ENCODE measurements around the gene SPACA4.
"Not testable (repeated sequence)": the region's sequence is repeated elsewhere in the genome, so short reads cannot be mapped to it uniquely, and the experiment has no call there.

SPACA4 gene

GRCh38 chr19:48606463-48607358 is at the start of gene SPACA4:
Gene SPACA4 (plus strand): TSS chr19:48606742. CDS start chr19:48606979, 237 bp downstream.
- DNase-seq, result no peak

- no peak for DNase-seq
These were observed 49.7 kb upstream of the SPACA4 start for GRCh38 chr19:48556825-48557224.

GRCh38 chr19:48558018-48558684 is 48.4 kb upstream of the SPACA4 start:
- DNase-seq, result no peak

- no peak for DNase-seq
These were observed 46.4 kb upstream of the SPACA4 start for GRCh38 chr19:48560095-48560530.

- DNase-seq, result no peak
These were observed 45.1 kb upstream of the SPACA4 start for GRCh38 chr19:48561412-48561811.

GRCh38 chr19:48565090-48565489 is 41.5 kb upstream of the SPACA4 start:
- DNase-seq, result no peak

- peak; percentile 33 for DNase-seq
These were observed 38.1 kb upstream of the SPACA4 start for GRCh38 chr19:48568345-48568886.

GRCh38 chr19:48569814-48570213 is 36.7 kb upstream of the SPACA4 start:
- DNase-seq, result no peak

GRCh38 chr19:48571378-48572162 is 35.0 kb upstream of the SPACA4 start:
- no peak for DNase-seq

- DNase-seq, result no peak
These were observed 33.4 kb upstream of the SPACA4 start for GRCh38 chr19:48573163-48573505.

GRCh38 chr19:48575931-48576622 is 30.5 kb upstream of the SPACA4 start:
- DNase-seq, result no peak

- DNase-seq, result not testable (repeated sequence)
These were observed 28.6 kb upstream of the SPACA4 start for GRCh38 chr19:48577908-48578307.

GRCh38 chr19:48578891-48579290 is 27.7 kb upstream of the SPACA4 start:
- no peak for DNase-seq

- DNase-seq, result no peak
These were observed 24.4 kb upstream of the SPACA4 start for GRCh38 chr19:48582168-48582567.

- DNase-seq, result no peak
These were observed 19.2 kb upstream of the SPACA4 start for GRCh38 chr19:48587387-48587786.

- DNase-seq, result peak; percentile 83
These were observed 17.7 kb upstream of the SPACA4 start for GRCh38 chr19:48588670-48589401.

GRCh38 chr19:48591021-48591420 is 15.5 kb upstream of the SPACA4 start:
- no peak for DNase-seq

- no peak for DNase-seq
These were observed 11.4 kb upstream of the SPACA4 start for GRCh38 chr19:48595171-48595570.

- no peak for DNase-seq
These were observed 10.7 kb upstream of the SPACA4 start for GRCh38 chr19:48595833-48596232.

GRCh38 chr19:48596237-48596636 is 10.3 kb upstream of the SPACA4 start:
- DNase-seq, result no peak

- DNase-seq, result no peak
These were observed 9.7 kb upstream of the SPACA4 start for GRCh38 chr19:48596679-48597465.
